Measurements from ENCODE around the gene SPTBN4.
A peak's percentile ranks its signal among the peaks of the same experiment; 100 is the strongest.

Gene SPTBN4

DNA sequence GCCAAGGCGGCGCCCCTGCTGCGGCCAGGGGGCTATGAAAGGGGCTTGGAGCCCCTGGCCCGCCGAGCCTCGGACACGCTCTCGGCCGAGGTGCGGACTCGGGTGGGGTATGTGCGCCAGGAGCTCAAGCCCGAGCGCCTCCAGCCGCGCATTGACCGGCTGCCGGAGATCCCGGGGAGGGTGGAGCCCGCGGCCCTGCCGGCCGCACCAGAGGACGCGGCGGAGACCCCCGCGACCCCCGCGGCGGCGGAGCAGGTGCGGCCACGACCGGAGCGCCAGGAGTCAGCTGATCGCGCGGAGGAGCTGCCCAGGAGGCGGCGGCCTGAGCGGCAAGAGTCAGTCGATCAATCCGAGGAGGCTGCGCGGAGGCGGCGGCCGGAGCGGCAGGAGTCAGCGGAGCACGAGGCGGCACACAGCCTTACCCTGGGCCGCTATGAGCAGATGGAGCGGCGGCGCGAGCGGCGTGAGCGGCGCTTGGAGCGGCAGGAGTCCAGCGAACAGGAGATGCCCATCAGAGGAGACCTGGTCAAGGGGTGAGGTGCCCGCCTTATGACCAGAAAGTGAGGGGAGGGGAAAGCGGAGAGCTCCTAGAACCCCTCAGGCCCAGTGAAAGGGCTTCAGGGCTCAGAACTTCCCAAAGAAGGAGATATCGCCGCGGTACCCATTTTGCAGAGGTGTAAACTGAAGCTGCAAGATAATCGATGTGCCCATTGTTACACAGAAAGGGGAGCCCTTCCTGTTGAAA lies 101.1 kb downstream of the SPTBN4 start:
- DNase-seq, result no peak

DNA sequence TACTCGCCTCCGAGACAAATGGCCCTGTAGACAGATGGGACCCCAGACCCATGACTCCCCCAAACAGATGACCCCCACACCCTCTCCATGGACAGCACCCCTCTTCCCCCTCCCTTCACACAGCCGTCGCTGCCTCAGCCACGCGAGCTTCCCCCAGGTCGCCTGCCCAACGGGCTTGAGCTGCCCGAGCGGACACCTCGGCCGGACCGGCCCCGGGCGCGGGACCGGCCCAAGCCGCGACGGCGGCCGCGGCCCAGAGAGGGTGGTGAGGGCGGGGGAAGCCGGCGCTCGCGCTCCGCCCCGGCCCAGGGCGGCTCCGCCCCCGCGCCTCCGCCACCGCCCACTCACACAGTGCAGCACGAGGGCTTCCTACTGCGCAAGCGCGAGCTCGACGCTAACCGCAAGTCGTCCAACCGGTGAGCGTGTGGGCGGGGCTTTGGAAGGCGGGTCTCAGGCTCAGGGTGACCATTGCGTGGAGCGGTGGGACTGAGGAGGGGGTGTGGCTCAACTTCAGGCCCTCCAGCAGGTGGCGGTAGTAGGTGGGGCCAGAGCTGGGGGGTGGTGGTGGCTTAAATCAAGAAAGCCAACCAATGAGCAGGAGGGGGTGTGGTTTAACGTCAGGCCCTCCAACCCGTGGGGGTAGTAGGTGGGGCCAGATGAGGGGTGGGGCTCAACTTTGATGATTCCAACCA lies 103.7 kb downstream of the SPTBN4 start:
- DNase-seq, result peak; percentile 94

DNA sequence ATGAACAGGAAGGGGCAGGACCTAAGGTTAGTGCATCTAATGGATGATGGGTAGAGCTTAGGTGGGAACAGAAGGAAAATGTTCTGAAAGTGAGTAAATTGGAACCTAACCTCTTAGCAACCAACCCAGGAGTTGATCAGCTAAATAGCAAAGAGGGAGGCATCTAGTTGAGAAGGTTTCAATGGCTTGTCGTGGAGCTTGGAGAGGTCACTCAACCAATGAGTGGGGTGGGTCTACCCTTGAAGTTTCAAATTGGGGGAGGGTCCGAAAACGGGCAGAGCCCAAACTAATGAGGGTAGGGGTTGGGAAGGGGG lies 104.2 kb downstream of the SPTBN4 start:
- no peak for DNase-seq

DNA sequence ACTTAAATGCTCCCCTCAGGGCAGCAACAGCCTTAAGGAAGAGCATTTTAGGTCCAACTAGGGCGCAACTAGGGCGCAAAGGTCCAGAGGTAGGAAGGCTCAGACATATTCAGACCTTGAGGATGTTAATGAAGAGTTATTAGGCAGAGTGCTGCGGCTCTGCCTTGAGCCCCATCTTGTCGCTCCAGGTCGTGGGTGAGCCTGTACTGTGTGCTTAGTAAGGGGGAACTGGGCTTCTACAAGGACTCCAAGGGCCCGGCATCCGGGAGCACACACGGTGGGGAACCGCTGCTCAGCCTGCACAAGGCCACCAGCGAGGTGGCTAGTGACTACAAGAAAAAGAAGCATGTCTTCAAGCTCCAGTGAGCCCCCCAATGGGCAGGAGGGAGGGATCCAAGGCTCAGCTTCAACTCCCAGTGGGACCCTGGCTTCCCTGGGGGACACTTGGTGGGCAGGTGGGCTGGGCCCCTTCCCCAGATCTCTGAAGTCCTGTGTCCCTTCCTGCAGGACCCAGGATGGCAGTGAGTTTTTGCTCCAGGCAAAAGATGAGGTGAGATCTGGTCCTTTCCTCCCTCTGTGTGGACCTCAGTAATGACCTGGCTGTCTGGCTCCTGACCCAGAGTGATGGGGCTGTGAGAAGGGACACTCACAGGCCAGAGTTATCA lies 105.2 kb downstream of the SPTBN4 start:
- DNase-seq, result no peak

DNA sequence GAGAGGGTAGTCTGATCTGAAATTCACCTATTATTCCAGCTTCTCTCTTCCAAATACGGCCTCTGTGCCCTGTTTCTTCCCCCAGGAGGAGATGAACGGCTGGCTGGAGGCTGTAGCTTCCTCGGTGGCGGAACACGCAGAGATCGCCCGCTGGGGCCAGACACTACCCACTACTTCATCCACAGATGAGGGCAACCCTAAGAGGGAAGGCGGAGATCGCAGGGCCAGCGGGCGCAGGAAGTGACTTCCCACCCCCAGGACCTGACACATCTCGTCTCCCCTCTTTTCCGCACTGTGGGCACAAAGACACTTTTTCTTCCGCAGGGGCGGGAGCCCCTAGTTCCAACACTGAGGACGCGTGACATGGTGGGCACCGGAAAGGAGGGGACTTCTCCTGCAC lies 108.5 kb downstream of the SPTBN4 start:
- no peak for DNase-seq

DNA sequence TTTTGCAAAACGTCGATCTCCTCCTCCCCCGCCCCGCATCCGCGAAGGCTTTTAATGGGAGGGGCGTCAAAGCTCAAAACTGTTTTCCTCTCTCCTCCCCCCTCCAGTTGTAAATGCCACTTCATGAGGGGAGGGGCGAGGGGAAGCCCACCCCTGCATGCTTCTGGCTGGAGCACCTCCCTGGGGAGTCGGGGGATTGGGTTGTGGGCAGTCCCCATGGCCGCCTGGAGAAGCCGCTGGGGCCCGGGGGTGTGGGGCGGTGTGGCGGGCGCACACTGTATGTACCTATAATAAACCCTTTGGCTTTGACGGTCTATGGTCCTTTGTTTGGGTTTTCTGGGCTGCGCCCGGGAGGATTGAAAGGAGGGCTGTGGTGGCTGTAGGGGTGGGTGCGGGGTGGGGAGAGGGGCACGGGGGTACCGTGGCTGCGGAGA lies 109.4 kb downstream of the SPTBN4 start:
- no peak for DNase-seq

DNA sequence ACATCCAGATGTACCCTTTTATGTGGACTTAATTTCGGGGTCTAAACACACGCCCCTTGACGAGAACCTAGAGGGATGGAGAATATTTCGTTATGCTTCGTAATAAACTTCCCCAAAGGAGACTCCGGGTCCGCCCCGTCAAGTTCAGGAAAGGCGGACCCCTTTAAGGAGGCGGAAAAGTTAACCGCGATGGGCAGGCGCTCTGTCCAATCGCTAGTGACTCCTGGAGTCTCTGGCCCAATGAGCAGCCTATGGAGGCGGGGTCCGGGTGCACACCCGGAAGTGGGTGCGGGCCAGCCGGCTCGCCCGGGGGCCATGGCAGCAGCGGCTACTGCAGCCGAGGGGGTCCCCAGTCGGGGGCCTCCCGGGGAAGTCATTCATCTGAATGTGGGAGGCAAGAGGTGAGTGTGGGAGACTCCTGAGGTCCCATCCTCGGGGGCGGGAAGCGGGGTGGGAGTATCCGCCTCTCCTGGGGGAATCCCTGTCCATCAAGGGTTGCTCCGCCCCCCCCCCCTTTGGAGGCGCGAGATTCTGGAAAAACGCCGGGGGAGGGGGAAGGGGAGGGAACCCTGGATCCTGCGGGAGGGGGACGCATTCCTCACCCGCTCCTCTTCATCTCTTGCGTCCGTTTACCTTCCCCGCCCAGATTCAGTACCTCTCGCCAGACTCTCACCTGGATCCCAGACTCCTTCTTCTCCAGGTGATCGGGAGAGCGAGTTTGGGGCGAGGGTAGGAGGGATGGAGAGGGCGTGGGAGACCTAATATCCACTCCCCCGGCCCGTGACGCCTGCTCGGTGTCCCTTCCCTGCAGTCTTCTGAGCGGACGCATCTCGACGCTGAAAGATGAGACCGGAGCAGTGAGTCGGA lies 110.0 kb downstream of the SPTBN4 start, which contains the start of gene SHKBP1:
TSS of gene SHKBP1 (plus strand) at position 289 of the 867 bp plus-strand sequence. CDS start at position 316, 27 bp downstream.
- peak; percentile 90 for DNase-seq

DNA sequence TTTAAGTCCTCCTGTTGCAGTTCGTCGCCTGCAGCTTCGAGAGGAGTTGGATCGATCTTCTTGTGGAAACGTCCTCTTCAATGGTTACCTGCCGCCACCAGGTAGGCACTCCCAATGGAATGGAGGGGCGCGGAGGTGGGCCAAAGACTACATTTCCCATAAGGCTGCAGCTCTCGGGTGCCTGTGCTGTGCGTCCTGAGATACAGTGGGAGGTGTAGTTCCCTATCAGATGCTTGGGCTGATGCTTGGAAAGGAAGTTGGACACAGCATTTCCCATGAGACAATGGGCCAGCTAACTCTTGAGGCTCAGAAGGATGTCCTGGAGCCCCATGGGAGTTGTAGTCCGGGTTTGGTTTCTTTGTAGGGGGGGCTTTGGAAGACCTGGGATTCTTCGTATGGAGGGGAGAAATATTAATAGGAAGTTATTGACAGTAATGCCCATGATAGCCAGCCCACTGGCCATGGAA lies 111.7 kb downstream of the SPTBN4 start:
- DNase-seq, result no peak

DNA sequence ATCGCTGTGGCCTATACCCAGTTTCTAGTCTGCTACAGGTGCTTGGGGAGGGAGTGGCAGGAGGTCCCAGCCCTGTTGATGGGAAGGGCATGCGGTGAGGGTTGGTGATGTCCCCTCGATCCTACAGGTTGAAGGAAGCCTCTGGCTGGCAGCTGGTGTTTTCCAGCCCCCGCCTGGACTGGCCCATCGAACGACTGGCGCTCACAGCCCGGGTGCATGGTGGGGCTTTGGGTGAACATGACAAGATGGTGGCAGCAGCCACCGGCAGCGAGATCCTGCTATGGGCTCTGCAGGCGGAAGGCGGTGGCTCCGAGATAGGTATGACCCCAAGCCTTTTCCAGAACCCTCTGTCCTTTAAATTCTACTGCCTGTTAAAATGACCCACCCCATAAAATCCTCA lies 113.8 kb downstream of the SPTBN4 start:
- no peak for DNase-seq

DNA sequence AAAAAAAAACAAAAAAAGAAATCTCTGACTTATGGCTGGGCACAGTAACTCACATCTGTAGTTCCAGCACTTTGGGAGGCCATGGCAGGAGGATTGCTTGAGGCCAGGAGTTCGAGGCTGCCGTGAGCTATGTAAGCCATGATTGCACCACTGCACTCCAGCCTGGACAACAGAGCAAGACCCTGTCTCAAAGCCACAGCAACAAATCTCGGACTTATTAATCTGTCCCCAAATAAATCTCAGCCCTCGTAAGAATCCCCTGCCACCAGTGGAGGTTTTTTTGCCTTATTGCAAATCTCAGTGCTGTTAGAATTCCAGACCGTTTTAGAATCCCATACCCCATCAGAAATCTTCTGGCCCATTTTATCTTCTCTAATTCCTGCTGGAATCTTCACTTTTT lies 114.7 kb downstream of the SPTBN4 start:
- DNase-seq, result no peak

DNA sequence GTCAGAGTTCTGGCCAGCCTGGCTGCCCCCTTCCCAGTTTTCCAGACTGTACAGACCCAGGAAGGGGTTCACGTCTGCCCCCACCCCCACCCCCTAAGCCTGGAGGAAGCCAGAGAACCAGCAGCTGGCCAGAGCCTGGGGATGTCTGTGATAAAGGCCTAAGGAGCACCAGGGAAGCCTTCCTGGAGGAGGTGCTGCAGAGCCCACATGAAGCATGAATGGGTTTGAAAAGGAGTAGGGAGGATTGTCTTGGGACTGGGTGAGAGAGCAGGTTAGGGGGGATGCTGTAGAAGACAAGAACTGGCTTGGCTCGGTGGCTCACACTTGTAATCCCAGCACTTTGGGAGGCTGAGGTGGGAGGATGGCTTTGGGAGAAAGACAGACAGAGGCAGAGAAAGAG lies 115.7 kb downstream of the SPTBN4 start:
- no peak for DNase-seq

DNA sequence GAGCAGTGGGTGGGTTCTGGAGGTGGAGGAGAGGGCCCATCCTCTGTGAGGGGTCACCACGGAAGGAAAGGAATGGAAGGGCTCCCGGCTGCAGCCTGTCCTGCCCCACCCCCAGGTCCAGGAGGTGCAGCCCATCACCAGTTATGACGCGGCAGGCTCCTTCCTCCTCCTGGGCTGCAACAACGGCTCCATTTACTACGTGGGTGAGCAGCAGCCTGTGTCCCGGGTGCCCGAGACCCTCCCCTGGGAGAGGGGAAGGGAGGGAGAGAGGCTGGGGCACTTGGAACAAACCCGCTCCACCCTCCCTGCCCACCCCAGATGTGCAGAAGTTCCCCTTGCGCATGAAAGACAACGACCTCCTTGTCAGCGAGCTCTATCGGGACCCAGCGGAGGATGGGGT lies 116.5 kb downstream of the SPTBN4 start:
- DNase-seq, result no peak

DNA sequence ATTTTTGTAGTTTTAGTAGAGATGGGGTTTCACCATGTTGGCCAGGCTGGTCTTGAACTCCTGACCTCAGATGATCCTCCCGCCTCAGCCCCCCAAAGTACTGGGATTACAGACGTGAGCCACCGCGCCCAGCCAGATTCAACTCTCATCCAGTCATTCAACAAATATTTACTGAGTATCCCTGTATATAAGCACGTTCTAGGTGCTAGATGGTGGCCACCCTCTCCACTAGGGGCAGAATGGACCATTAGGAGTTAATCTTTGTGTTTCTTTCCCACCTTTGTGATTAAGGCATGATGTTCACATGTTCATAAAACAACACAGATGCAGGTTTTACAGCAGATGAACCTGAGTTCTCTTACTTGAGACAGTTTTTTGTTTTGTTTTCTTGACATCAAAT lies 117.2 kb downstream of the SPTBN4 start:
- DNase-seq, result no peak

DNA sequence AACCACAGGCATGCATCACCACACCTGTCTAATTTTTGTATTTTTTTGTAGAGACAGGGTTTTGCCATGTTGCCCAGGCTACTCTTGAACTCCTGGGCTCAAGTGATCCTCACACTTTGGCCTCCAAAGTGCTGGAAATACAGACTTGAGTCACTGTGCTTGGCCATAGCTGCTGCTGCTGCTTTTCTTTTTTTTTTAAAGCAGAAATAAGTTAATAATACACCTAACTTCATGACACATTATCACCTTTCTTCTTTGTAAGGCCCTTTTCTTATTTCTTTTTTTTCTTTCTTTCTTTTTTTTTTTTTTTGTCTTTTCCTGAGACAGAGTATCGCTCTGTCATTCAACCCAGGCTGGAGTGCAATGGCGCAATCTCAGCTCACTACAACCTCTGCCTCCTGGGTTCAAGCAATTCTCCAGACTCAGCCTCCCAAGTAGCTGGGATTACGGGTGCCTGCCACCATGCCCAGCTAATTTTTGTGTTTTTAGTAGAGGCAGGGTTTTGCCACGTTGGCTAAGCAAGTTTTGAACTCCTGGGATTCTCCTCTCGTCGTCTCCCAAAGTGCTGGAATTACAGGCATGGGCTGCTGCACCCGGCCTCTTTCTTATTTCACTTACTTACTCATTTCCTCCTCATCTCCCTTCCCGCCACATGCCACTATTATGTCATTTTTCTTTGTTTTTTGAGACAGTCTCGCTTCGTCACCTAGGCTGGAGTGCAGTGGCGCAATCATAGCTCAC lies 118.6 kb downstream of the SPTBN4 start:
- no peak for DNase-seq

DNA sequence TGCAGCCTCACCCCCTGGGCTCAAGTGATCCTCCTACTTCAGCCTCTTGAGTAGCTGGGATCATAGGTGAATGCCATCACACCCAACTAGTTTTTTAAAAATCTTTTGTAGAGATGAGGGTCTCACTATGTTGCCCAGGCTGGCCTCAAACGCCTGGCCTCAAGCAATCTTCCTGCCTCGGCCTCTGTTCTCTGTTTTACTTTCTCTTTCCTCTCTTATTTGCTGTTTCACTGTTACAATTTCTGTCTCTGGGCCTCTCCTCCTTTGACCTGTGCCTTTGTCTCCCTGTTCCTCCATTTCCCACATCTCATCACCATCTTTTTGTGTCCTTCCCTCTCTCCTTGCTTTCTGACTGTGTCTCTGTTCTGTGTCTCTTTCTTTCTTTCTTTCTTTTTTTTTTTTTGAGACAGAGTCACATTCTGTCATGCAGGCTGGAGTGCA lies 119.2 kb downstream of the SPTBN4 start:
- DNase-seq, result no peak

DNA sequence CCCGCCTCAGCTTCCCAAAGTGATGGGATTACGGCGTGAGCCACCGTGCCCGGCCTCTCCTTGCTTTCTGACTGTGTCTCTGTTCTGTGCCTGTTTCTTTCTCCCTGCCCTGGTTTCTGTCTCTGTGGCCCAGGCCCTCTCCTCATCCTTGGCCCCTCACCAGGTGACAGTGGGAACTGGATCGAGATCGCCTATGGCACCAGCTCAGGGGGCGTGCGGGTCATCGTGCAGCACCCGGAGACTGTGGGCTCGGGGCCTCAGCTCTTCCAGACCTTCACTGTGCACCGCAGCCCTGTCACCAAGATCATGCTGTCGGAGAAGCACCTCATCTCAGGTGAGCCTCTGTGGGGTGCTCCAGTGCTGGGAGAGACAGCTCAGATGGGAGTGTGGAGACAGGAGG lies 119.8 kb downstream of the SPTBN4 start:
- DNase-seq, result no peak

DNA sequence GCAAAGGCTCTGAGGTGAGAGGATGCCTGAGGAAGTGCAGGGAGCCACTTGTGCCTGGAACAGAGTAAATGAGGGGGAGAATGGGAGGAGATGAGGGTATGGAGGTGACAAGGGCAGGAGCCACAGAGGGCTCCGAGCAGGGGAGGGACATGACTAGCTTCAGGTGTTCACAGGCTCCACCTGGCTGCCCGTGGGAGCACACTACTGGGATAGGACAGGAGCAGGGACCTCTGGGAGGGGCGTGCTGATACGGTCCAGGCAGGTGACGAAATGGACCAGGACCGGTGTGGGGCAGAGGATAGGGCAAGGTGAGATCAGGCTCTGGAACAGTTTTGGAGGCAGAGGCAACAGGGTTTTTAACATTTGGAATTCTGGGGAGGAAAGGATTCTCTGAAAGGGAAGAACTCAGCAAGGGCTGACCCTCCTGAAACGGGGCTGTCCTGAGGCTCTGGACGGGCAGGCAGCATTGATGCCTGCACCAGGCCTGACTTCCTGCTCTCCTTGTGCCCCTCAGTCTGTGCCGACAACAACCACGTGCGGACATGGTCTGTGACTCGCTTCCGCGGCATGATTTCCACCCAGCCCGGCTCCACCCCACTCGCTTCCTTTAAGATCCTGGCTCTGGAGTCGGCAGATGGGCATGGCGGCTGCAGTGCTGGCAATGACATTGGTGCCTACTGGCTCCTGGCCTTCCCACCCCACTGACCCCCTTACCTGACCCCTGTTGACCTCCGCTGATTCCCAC lies 121.5 kb downstream of the SPTBN4 start:
- no peak for DNase-seq

DNA sequence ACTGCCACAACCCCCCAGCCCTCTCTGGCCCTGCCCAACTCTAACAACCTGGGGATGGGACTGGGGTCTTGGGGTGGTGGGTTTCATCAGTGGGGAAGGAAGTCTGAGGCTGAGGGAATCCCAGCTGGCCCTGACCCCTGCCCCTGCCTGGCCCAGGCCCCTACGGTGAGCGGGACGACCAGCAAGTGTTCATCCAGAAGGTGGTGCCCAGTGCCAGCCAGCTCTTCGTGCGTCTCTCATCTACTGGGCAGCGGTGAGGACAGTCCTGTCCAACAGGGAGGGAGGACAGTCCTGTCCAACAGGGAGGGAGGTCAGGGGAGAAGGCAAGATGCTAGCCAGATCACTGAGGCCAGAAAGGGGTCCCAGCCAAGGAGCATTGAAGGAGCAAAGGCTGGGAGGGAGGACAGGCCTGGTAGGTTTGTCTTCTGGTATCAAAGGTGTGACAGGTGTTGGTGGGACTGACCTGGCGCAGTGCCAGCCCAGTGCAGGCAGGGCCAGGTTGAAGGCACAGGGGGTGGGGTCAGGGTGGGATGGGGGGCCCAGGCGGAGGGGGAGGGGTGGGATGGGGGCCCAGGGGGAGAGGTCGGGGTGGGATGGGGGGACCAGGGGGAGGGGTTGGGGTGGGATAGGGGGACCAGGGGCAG lies 122.2 kb downstream of the SPTBN4 start:
- DNase-seq, result no peak

DNA sequence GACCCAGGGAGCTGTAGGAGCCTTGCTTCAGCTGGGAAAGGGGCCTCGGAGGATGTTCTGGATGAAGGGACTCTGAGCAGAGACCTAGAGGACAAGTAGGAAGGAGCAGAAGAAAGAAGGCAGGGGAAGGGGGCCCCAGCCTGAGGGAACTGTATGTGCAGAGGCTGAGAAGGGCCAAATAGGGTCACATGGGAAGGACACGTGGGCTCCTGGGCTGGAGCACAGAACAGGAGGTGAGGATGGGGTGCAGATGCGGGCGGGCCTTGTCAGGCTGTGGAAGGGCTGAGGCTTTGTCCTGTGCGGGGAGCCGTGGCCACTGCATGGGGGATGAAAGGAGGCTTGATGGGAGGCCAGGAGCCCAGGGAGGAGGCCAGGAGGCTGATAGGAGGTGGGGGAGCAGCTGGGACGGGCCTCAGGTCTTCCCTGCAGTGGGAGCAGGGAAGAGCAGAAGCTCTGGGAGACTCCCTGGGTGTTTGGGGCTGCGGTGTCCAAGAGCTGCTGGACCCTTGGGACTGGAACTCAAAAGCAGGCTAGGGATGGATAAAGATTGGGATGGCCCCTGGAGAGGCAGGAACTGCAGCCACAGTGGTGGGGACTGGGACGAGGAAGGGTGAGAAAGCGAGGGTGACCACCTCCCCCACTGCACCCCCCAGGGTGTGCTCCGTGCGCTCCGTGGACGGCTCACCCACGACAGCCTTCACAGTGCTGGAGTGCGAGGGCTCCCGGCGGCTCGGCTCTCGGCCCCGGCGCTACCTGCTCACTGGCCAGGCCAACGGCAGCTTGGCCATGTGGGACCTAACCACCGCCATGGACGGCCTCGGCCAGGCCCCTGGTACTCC lies 123.0 kb downstream of the SPTBN4 start:
- DNase-seq, result no peak
